Effector CD8-positive, alpha-beta T cell (primary cell): ENCODE data around the gene PIP4K2C.
A peak's percentile ranks its signal among the peaks of the same experiment; 100 is the strongest.

Experiments used
- DNase-seq: peaks from one replicate; lab custom pipeline; 2025; lab: John Stamatoyannopoulos, UW

Gene PIP4K2C

DNA sequence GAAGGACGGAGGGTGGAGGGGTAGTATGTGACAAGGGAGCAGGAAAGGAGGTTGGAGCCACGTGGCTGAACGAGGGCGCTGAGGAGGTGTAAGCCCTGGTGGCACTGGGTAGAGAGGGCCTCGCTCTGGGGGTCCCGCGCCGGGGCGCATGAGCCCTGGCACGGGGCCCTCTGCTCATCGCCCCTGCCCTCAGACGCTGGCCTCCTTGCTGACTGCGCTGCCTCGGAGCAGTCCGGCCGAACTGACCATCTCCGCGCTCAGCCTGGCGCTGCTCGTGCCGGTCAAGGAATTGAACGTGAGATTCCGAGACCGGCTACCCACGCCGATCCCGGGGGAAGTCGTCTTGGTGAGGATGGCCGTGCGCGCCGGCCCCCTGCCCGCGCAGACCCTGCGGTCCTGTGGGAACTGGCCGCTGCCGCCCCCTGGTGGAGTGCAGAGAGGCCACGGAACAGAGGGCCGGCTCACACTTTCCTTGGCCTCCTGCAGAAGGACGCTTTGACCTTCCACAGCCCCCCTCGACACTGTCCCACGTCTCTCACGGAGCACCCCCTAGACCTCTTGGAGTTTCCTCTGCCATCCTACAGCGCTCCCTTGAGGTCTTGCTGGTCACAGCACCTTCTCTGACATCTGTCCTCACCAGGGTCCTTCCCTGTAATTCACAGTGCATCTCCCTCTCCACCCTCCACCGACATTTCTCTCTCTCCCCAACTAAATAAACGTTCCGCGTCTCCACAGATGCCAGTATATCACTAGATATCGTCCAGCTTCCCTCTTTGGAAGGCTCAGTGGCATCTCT, 30.7 kb downstream of the PIP4K2C start:
- DNase-seq, result peak; percentile 33

- DNase-seq, result no peak
These were observed 31.6 kb downstream of the PIP4K2C start for GRCh38 chr12:57622293-57623245.

DNA sequence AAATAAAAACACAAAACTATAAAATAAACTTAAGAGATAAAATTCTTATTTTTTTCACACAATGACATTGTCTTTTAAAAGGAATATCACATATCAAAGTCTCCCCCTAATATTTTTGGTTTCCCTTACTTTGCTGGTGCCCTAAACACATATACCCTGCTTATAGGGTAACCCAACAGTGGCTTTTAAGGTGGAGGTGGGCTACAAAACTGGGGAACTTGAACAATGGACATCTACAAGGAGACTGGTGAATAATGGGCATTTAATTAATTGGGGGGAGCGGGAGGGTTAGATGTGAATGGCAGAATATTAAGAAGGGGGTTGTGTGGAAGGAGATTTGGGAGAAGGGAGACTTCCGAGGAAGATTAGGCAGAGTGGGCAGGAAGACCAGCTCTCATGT, 32.4 kb downstream of the PIP4K2C start:
- no peak for DNase-seq

- DNase-seq, result no peak
These were observed 32.9 kb downstream of the PIP4K2C start for GRCh38 chr12:57623811-57624390.

- no peak for DNase-seq
These were observed 33.6 kb downstream of the PIP4K2C start for GRCh38 chr12:57624441-57625220.

DNA sequence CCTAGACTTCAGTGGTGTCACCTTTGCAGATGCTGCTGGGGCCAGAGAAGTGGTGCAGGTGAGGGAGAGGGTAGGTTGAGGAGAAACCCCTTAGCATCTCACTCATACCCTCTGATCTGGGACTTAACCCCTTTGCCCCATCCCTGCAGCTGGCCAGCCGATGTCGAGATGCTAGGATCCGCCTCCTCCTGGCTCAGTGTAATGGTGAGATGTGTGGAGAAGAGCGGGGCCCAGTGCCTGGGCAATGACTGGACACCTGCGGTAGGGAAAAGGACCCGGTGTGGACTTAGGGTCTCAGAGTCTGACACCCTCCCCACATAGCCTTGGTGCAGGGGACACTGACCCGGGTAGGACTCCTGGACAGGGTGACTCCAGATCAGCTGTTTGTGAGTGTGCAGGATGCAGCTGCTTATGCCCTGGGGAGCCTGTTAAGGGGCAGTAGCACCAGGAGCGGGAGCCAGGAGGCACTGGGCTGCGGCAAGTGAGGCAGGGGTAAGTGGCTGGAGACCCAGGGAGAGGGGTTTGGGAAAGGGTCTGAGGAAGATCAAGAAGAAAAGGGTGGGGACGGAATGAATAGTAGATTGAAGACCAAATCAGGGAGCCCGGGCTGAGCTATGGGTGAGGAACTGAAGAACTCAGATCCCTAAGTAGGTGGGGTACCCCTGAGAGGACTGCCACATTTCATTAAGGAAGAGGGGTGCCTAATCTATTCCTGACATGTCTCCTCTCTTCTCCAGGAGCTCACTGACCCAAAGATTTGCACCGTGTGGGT, 34.5 kb downstream of the PIP4K2C start:
- no peak for DNase-seq

- no peak for DNase-seq
These were observed 35.3 kb downstream of the PIP4K2C start for GRCh38 chr12:57626111-57626920.

- DNase-seq, result no peak
These were observed 36.0 kb downstream of the PIP4K2C start for GRCh38 chr12:57626921-57627445.

DNA sequence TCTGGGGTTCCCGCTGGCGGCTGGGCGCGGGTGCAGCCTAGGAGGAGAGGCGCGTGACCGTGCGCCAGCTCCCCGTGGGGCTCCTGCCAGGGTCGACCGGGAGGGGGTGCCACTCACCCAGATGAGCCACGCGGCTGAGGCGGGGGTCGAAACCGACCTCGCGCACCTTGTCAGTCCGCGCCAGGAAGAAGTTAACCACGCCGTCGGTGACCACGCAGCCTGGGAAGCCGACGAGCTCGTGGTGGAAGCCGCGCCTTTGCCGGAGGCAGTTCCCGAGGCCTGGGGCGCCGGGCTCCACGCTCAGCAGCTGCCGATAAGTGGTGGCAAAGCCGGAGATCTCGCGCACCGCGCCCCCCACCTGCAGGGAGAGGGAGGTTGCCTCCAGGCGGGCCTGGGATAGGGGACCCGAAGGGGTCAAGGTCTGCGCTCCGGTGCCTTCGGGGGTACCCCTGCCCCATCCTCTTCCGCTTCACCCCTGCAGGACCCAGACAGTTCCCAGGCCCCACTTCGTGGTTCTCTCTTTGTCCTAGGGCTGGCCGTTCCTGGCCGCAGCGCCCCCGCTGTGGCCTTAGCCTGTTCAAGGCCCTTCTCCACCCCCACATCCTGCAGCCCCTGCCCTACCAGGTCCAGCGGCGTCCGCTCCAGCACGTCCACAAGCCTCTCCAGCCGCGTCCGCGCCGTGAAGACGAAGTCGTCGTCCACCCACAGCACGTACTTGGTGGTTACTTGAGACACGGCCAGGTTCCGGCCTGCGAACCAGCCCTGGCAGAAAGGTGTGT, 36.7 kb downstream of the PIP4K2C start:
- DNase-seq, result no peak

DNA sequence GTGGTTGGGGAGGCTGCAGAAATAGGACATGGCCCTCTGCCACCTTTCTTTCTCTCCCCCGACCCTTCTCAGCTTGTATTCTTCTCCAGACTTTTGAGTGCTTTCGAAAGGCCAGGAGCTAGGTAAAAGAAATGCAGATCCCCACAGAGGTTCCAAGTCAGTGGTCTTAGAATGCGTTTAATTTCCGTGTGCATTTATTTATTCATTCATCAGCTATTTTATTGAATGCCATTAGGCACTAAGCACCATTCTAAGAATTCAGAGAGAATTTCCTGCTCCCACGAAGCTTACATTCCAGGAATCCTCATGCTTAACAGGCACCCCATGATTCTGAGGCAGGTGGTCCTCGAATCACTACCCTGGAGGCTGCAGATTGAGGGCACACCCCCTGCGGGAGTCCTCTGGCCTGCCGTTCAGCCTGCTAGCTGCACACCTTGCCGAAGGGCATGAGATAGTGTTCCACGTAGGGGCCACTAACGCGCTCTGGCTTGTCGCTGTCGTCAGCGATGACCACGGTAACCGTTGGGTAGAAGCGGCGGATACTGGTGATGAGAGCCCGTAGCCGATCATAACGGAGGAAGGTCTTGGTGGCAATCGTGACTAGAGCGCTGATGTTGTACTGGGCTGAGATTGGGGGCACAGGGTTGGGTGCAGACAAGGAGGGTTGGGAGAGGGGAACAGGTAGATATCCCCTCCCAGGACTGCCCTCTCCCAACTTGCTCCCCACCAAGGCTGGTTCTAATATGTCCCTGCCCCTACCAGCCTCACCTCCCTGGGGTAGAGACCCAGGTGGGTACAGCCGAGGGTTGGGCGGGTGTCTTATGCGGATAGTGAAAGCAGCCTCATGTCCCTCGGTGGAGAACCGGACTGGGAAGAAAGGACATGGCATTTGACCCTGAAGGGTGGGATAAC, 37.5 kb downstream of the PIP4K2C start:
- no peak for DNase-seq

GRCh38 chr12:57629897-57630471, 39.0 kb downstream of the PIP4K2C start:
- no peak for DNase-seq

GRCh38 chr12:57630891-57631433, 40.0 kb downstream of the PIP4K2C start:
- DNase-seq, result no peak

- no peak for DNase-seq
These were observed 40.6 kb downstream of the PIP4K2C start for GRCh38 chr12:57631566-57632072.

- DNase-seq, result no peak
These were observed 41.3 kb downstream of the PIP4K2C start for GRCh38 chr12:57632073-57632957.

- peak; percentile 38 for DNase-seq
These were observed 42.2 kb downstream of the PIP4K2C start, which contains the start of gene B4GALNT1 for GRCh38 chr12:57632958-57633840. B4GALNT1 (minus strand) TSS chr12:57633201; CDS start chr12:57632132, 1,069 bp downstream.
